SK-N-SH treated with all-trans-retinoic acid at 6 μM for 48 hours (cell line): ENCODE results near the gene NAPA.
"Not testable (repeated sequence)": the region's sequence is repeated elsewhere in the genome, so short reads cannot be mapped to it uniquely, and the experiment has no call there.

Experiments
- ATAC-seq: fragments of 200-7000 bp; cut with Tn5 transposase; 3 replicates; pipeline ENCODE4 v1.9.1; 2020; ENCODE audit warnings: mild to moderate bottlenecking, moderate library complexity
- ARNTL ChIP-seq: fragments of 450-650 bp; formaldehyde crosslinking; IDR thresholded peaks from 2 replicates; pipeline ENCODE4 v1.5.0; 2020; ENCODE audit warnings: low read depth, mild to moderate bottlenecking, moderate library complexity, borderline replicate concordance
- BACH2 ChIP-seq: fragments of 250-450 bp; sonication (Bioruptor Pico); IDR thresholded peaks from 2 replicates; pipeline ENCODE4 v1.9.0; 2021; ENCODE audit warnings: mild to moderate bottlenecking, borderline replicate concordance
- CREB5 ChIP-seq: fragments of 250-450 bp; sonication (Bioruptor Pico); IDR thresholded peaks from 2 replicates; pipeline ENCODE4 v1.5.1; 2020; ENCODE audit warnings: low read depth, mild to moderate bottlenecking, moderate library complexity
- CSDC2 ChIP-seq: fragments of 250-450 bp; sonication (Bioruptor Pico); IDR thresholded peaks from 2 replicates; pipeline ENCODE4 v1.5.0; 2020; ENCODE audit warnings: mild to moderate bottlenecking, moderate library complexity
- ESRRG ChIP-seq: fragments of 250-450 bp; sonication (Bioruptor Pico); IDR thresholded peaks from 2 replicates; pipeline ENCODE4 v1.6.1; 2021; ENCODE audit warnings: mild to moderate bottlenecking
- GLIS3 ChIP-seq: fragments of 250-450 bp; sonication (Bioruptor Pico); IDR thresholded peaks from 2 replicates; pipeline ENCODE4 v1.5.0; 2020; ENCODE audit warnings: mild to moderate bottlenecking, moderate library complexity
- OSR1 ChIP-seq: fragments of 250-450 bp; sonication (Bioruptor Pico); IDR thresholded peaks from 2 replicates; pipeline ENCODE4 v1.8.0; 2022; ENCODE audit warnings: moderate library complexity, mild to moderate bottlenecking, inconsistent platforms
- PATZ1 ChIP-seq: fragments of 250-450 bp; sonication (Bioruptor Pico); IDR thresholded peaks from 2 replicates; pipeline ENCODE4 v1.8.0; 2020; ENCODE audit warnings: mild to moderate bottlenecking, moderate library complexity, borderline replicate concordance
- RARB ChIP-seq: fragments of 250-450 bp; sonication (Bioruptor Pico); IDR thresholded peaks from 2 replicates; pipeline ENCODE4 v1.8.0; 2021; ENCODE audit warnings: mild to moderate bottlenecking, moderate library complexity
- TCF4 ChIP-seq: fragments of 250-450 bp; sonication (Bioruptor Pico); IDR thresholded peaks from 2 replicates; pipeline ENCODE4 v1.8.0; 2021; ENCODE audit warnings: mild to moderate bottlenecking, moderate library complexity, borderline replicate concordance
- TOX ChIP-seq: fragments of 250-450 bp; sonication (Bioruptor Pico); IDR thresholded peaks from 2 replicates; pipeline ENCODE4 v1.8.0; 2021; ENCODE audit warnings: mild to moderate bottlenecking, moderate library complexity, borderline replicate concordance
- TSHZ2 ChIP-seq: fragments of 250-450 bp; sonication (Bioruptor Pico); IDR thresholded peaks from 2 replicates; pipeline ENCODE4 v1.5.0; 2020; ENCODE audit warnings: mild to moderate bottlenecking, moderate library complexity
- ZFP3 ChIP-seq: fragments of 250-450 bp; sonication (Bioruptor Pico); IDR thresholded peaks from 2 replicates; pipeline ENCODE4 v1.5.0; 2020; ENCODE audit warnings: mild to moderate bottlenecking, moderate library complexity
- ZFP30 ChIP-seq: fragments of 450-650 bp; formaldehyde crosslinking; IDR thresholded peaks from 2 replicates; pipeline ENCODE4 v1.5.0; 2022; ENCODE audit warnings: mild to moderate bottlenecking, moderate library complexity
- ZNF565 ChIP-seq: fragments of 450-650 bp; formaldehyde crosslinking; conservative IDR thresholded peaks from 2 replicates; pipeline ENCODE4 v1.5.0; 2020; ENCODE audit warnings: low read depth, mild to moderate bottlenecking, moderate library complexity
- ZNF8 ChIP-seq: fragments of 450-650 bp; formaldehyde crosslinking; IDR thresholded peaks from 2 replicates; pipeline ENCODE4 v1.5.0; 2020; ENCODE audit warnings: mild to moderate bottlenecking, moderate library complexity
- TF ChIP-seq, protein P1 (sequence below): fragments of 250-450 bp; sonication (Bioruptor Pico); IDR thresholded peaks from 2 replicates; pipeline ENCODE4 v1.8.0; 2021; ENCODE audit warnings: low read depth, mild to moderate bottlenecking, moderate library complexity, borderline replicate concordance

NAPA gene

DNA sequence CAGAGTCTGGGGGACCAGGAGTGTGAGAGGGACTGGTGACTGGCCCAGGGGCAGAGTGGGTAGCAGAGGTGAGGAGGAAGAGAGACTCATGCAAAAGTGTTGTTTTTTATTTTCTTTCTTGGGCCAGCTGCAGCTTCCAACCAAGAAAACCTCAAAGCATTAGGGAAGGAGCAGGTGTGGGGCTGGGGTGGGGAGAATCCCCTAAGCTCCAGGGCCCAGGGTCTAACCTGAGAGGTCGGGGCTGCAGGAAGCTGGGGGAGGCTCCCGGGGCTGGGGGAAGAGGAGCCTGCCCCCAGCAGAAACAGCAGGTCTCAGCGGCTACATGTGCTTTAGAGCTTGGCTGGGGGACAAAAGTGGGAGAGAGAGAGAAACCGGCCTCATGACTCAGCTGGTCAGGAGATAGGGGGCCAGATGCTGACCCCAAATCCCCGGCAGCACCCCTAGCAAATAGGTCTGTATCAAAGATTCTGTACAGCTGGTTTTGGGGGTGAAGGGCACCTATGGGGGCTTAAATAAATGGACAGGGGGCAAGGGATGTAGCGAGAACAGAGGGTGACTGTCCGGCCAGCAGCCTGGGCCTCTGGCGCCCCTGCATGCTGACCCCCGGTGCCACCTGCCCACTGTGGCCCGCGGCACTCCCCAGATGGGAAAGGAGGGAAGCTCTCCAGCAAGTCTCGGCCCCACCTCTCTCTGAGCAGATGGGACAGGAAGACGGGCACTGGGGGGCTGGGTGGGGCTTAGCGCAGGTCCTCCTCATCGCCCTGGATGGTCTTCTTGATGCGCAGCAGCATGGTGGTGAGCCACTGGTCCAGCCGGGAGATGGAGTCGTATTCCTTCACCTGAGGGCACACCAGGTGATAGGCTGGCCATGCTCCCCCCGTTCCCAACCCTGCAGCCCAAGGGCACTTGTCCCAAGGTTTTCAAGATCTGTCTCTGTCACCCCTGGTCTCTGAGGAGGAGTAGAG, 27.0 kb downstream of the NAPA start:
- ATAC-seq, result no peak
- TF ChIP-seq BACH2 (CRISPR knock-in tag) (no peak), ZNF8 (CRISPR knock-in tag) (no peak), OSR1 (CRISPR knock-in tag) (no peak), CREB5 (CRISPR knock-in tag) (no peak), RARB (CRISPR knock-in tag) (no peak), GLIS3 (CRISPR knock-in tag) (no peak), ZNF565 (no peak), ZFP3 (no peak), TSHZ2 (CRISPR knock-in tag) (no peak), ARNTL (CRISPR knock-in tag) (no peak), PATZ1 (no peak), ESRRG (CRISPR knock-in tag) (no peak)
- TF ChIP-seq, protein P1, sequence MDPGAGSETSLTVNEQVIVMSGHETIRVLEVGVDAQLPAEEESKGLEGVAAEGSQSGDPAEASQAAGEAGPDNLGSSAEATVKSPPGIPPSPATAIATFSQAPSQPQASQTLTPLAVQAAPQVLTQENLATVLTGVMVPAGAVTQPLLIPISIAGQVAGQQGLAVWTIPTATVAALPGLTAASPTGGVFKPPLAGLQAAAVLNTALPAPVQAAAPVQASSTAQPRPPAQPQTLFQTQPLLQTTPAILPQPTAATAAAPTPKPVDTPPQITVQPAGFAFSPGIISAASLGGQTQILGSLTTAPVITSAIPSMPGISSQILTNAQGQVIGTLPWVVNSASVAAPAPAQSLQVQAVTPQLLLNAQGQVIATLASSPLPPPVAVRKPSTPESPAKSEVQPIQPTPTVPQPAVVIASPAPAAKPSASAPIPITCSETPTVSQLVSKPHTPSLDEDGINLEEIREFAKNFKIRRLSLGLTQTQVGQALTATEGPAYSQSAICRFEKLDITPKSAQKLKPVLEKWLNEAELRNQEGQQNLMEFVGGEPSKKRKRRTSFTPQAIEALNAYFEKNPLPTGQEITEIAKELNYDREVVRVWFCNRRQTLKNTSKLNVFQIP (CRISPR knock-in tag), result no peak

GRCh38 chr19:47486900-47487299, 28.0 kb downstream of the NAPA start:
- no peak for TF ChIP-seq CSDC2 (CRISPR knock-in tag)
- no peak for TF ChIP-seq ZFP3
- TF ChIP-seq TOX (CRISPR knock-in tag), result no peak
- TF ChIP-seq, protein P1 (CRISPR knock-in tag), result no peak
- no peak for TF ChIP-seq ZNF8 (CRISPR knock-in tag)
- no peak for TF ChIP-seq ZFP30 (CRISPR knock-in tag)
- no peak for ATAC-seq

- ATAC-seq, result not testable (repeated sequence)
Observed at GRCh38 chr19:47486220-47486619, 28.6 kb downstream of the NAPA start.

DNA sequence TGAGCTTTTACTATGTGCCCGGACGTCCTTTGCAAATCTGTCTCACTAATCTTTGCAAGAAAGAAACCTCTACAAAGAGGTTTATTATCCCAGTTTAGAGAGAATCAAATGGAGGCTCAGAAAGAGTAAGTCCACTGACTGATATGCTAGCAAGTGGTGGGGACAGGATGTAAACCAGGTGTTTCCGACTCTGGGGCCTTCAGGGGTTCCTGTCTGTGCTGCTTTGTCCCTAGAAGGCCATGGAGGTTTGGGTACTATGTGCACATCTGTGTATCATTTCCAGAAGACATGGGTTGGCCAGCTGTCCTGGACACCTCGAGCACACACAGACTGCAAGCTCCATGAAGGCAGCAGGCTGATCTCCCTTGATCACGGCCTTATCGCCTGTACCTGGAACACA, 29.7 kb downstream of the NAPA start:
- TF ChIP-seq ZFP30 (CRISPR knock-in tag), result no peak
- no peak for TF ChIP-seq TCF4
- TF ChIP-seq ZFP3, result no peak
- TF ChIP-seq, protein P1 (CRISPR knock-in tag), result no peak
- TF ChIP-seq CREB5 (CRISPR knock-in tag), result no peak
- no peak for TF ChIP-seq RARB (CRISPR knock-in tag)
- TF ChIP-seq BACH2 (CRISPR knock-in tag), result no peak
- TF ChIP-seq TOX (CRISPR knock-in tag), result no peak
- no peak for TF ChIP-seq CSDC2 (CRISPR knock-in tag)
- TF ChIP-seq, all 23 proteins: peak for 0
- ATAC-seq, result no peak
